HG02623 (cell line): ENCODE data around the gene AGAP2.
"Not testable (repeated sequence)": the region's sequence is repeated elsewhere in the genome, so short reads cannot be mapped to it uniquely, and the experiment has no call there.

Experiments used
- ATAC-seq: cut with Tn5 transposase; IDR thresholded peaks from one replicate; pipeline ENCODE4 v1.9.1; 2021; ENCODE audit warnings: moderate library complexity; ENCODE audit not compliant: unreplicated experiment

Gene AGAP2

DNA sequence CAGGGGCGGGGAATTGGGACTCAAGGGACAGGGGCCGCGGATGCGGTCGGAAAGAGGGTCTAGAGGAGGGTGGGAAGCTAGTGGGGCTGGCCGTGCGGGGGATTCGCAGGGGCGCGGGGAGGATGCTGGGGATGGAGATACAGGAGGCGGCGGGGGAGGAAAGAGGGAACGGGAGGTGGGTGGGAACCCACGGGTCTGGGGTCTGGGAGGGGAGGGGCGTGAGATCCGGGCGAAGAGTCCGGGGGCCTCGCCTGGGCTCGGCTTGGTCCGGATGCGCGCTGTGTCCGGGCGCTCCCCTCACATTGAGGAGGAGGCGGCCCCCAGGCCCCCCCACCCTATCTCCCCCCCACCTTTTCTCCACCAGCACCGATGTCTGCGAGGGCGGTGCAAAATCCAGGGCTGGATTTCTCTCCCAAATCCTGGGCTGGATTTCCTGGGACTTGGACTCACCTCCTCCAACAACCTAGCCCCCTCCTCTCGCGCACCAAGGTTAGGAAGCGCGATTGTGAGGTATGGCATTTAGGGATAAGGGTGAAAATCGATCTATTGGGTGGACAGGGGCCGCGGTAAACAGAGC is at the start of gene AGAP2:
Gene AGAP2, minus strand, starts transcription at position 82 of the 577 bp plus-strand sequence. CDS start 496 bp downstream, outside the sequence.
- no peak for ATAC-seq

DNA sequence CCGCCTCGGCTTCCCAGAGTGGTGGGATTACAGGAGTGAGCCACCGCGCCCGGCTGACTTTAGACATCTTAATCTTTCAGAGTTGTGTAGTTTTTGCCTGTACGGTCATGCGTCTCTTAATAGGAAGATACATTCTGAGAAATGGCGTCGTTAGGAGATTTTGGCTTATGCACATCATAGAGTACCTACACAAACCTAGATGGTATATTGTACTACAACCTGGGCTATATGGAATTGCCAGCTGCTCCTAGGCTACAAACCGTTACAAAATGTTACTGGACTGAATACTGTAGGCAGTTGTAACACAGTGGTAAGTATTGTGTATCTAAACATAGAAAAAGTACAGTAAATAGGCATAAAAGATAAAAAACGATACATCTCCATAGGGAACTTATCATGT is 45.3 kb upstream of the AGAP2 start:
- no peak for ATAC-seq

DNA sequence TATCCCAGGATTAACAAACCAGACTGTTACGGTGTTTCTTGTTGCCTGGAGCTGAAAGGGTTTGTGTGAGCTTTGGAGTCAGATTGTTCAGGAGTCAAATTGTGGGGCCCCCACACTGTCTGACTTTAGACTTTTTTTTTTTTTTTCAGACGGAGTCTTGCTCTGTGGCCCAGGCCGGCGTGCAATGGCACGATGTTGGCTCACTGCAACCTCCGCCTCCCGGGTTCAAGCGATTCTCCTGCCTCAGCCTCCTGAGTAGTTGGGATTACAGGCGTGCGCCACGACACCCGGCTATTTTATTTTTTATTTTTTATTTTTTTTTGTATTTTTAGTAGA is 44.9 kb upstream of the AGAP2 start:
- no peak for ATAC-seq

DNA sequence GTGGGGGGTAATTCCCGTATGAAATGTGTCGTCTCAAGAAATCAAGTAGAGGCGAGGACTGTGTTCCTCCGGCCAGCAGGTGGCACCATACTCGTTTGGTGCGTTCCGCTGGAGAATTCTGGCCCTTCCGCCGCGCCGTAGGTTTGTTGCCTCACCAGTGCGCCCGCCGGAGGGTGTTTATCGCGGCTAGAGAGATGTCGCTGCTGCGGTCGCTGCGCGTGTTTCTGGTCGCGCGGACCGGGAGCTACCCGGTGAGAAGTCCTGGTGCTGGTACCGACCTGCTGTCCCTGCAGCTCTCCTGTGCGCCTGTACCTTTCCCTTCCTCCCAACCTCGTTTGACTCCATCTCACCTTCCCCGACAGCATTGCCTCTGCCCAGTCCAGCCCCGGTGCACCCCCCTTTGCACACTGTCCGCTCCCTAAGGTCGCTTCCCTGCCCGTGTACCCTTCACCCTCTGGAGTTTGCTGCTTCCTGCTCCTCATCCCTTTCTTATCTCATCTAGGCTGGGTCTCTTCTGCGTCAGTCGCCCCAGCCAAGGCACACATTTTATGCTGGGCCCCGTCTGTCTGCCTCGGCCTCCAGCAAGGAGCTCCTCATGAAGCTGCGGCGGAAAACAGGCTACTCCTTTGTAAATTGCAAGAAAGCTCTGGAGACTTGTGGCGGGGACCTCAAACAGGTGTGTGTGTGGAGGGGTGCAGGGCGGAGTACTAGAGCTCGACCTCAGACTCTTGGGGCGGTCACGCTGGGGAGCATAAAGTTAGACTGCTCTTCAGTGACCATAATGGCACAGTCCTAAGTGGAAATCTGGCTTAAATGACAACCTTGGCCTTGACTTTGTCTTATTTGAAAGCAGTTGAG is 44.3 kb upstream of the AGAP2 start, which contains the start of gene TSFM:
Gene TSFM, plus strand, starts transcription at position 180 of the 858 bp plus-strand sequence. Its CDS starts 15 bp downstream, at position 195.
- ATAC-seq = peak; percentile 77

DNA sequence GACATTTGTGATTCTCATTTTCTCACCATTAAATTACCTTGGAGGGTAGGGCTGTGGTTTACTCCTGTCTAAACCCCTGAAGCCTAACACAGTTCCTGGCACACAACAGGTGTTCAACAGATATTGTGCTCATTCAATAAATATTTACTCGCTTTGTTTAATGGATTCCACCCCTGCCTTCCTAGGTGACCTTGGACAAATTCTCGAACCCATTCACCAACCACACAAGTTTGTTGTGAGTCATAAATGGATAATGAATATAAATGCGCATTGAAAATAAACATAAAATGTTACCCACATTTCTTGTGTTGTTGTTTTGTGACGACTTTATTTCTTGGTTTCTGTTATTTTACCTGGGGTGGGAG is 43.7 kb upstream of the AGAP2 start:
- no peak for ATAC-seq

DNA sequence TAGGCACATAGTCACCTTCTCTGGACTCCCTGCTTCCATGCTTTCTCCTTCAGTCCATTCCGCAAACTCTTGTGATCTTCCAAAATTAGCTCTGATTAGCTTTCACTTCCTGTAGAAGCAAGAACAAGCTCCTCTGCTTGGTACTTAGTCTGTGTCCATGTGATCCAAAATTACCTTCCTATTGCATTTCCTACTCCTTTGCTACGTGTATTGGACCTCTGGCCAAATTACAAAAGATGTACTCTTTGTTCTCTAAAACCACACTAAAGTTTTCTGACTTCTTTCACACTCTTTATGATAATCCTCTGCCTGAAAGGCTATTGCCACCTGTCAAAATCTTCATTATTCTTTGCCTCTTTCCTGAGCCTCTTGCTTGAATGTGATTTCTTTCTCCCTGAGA is 43.3 kb upstream of the AGAP2 start:
- ATAC-seq = no peak

DNA sequence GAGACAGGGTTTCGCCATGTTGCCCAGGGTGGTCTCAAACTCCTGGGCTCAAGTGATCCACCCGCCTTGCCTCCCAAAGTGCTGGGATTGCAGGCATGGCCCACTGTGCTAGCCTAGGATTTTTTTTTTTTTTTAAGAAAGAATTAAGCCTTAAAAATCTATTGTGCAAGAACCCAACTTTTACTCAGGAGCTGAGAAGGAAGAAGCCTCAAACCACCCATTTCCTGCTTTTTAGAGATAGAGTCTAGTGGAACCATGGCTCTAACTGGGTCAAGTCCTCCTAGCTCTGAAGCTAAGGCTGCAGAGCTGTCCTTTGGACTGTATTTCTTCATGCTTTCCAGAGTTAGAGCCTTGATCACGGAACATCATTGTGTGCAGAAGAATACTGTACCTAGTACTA is 42.7 kb upstream of the AGAP2 start:
- no peak for ATAC-seq

DNA sequence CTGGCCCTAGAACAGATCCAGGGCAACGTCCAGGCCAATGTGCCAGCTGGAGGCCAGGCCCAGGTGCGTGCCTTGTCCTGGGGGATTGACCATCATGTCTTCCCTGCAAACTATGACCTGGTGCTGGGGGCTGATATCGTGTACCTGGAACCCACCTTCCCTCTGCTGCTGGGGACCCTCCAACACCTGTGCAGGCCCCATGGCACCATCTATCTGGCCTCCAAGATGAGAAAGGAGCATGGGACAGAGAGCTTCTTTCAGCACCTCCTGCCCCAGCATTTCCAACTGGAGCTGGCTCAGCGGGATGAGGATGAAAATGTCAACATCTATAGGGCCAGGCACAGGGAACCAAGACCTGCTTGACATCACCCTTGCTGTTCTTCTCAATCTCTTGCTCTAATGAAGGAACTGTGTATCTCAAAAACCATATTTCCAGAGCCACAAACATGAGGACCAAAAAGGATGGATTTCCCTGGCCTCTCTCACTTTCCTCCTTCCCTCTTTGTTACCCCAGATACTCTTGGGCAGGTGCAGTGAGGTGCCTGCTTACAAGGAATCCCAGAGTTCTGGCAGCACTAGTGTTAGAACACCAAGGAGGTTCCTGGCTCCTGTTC is 41.8 kb upstream of the AGAP2 start:
- ATAC-seq = no peak

DNA sequence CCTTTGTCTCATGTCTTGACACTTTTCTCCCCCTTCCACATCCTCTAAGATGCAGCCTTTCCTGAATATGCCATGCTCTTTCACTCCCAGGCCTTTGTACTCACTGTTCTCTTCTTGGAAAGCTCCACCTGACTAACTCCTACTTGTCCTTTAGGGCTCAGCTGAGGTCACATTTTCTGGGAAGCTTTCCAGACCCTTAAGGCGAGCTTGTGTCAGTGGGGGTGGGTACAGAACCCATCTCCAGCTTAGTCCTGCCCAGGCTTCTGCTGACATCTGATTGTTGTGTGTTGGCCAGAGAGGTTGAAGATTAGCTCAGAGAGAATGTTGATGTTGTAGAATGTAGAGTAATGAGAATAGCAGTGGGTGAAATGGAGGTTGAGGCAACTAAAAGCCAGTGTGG is 41.2 kb upstream of the AGAP2 start:
- ATAC-seq = no peak

DNA sequence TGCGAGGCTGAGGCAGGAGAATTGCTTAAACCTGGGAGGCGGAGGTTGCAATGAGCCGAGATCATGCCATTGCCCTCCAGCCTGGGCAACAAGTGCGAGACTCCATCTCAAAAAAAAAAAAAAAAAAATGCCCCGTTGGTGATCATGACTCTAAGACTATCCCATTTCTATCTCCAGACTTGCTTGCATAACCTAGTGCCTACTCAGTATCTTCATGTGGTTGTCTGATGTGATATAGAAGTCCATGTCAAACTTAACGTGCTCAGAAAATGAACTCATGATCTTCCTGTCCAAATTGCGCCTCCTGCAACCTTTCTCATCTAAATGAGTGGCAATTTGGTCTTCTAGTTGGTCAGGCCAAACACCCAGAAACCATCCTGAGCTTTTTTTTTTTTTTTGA is 39.4 kb upstream of the AGAP2 start:
- ATAC-seq = no peak

DNA sequence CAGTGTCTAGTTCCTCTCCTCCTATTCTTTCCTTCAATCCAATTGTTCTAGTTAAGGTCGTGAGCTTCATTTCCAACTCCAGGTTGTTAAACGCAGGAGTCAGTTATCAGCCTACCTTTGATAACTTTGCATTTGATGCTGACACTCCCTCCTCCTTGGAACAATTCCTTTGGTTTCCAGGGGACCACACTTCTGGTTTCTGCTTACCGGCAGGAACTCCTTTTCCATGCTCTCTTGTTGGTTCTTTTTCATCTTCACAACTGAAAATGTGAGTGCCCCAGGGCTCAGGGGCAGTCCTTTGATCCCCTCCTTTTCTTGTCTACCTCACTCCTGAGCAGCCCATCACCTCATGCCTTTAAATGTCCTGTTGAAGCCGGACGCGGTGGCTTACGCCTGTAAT is 38.8 kb upstream of the AGAP2 start:
- ATAC-seq = no peak

DNA sequence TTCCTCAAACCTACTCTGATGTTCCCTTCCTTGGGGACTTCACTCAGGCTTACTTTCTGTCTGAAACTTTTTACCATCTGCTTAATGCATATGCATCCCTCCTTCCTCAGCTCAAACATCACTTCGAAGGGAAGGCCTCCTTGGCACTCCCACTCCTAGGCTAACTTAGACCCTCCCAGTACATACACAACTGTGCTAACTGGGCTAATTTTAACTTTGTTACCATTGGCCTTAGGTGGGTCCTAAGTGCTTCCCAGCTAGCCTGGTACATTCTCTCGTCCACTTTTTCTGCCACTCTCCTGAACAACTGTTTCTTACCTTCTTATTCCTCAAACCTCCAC is 37.7 kb upstream of the AGAP2 start:
- no peak for ATAC-seq

DNA sequence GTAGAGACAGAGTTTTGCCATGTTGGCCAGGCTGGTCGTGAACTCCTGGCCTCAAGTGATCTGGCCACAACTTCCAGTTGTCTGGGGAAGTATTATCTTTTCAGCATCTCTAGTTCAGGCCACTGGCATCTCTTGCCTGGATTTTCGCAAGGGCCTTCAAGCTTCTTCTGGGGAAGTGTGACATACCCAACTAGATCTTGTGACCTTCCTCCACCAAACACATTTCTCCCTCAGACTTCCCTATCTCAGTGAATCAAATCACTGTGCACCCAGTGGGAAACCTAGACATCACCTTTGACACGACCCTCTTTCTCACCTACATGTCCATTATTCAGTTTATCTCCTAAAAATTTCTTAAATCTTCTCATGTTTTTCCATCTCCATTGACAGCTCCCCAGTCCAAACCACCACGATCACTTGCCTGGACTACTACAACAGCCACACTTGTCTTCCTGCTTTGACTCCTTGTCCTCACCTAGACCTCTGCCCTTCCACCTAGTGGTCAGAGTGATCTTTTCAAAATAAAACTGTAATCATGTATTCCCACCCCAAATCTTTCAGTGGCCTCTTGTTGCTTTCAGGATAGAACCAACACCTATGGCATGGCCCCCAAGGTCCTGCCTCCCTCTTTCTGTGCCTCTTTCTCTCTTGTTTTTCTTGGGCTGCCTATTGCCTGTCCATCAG is 37.2 kb upstream of the AGAP2 start:
- ATAC-seq = no peak

DNA sequence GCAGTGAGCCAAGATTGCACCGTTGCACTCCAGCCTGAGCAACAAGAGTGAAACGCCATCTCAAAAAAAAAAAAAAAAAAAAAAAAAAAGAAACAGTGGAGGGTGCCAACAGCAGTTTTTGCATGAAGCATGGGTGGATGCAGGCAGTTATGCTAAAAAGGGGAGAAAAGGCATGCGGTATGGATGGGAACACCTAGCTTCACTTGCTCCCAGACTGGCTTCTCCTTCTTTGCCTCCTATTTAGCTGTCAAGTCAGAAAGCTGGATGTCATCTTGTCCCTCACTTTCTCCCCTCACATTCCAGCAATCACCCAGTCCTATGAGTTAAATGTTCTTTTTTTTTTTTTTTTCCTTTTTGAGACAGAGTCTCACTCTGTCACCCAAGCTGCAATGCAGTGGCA is 36.5 kb upstream of the AGAP2 start:
- ATAC-seq = no peak

DNA sequence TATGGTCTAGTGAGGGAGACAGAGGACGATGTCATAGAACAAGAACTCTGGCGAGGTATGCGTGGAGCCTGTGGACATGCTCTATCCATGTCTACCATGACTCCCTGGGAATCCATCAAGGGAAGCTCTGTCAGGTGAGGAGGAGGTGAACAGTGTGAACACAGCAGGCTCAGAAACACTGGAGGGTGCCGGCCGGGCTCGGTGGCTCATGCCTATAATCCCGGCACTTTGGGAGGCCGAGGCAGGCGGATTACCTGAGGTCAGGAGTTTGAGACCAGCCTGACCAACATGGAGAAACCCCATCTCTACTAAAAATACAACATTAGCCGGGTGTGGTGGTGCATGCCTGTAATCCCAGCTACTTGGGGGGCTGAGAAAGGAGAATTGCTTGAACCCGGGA is 36.1 kb upstream of the AGAP2 start:
- ATAC-seq = not testable (repeated sequence)

DNA sequence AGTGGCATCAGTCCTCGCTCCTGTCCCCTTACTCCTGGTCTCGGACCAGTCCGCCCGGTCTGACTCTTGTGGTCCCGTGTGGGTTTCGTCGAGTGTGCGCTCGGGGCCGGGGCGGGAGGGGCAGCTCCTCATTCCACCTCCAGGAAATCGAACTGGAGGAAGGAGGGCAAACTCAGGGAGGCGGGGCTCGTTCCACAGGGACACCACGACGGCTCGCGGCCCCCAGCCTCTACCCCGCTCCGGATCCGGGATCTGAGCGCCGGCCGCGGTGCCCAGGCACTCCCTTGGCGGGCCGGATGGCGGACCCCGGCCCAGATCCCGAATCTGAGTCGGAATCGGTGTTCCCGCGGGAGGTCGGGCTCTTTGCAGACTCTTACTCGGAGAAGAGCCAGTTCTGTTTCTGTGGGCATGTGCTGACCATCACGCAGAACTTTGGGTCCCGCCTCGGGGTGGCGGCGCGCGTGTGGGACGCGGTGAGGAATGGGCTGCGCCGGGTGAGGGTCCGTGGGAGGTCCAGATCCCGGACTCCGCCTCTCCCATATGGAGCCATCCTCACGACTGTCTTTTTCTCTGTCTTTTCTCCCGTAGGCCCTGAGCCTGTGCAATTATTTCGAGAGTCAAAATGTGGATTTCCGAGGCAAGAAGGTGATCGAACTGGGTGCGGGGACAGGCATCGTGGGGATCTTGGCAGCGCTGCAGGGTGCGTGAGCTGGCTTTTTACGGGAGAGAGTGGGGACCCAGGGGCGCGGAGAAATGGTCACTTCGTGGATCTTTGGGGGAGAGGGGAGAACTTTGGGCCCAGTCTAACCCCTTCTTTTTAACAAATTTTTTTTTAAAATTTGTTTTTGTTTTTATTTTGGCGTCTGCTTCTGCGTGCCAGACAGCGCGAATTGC is 34.1 kb upstream of the AGAP2 start, which contains the start of gene EEF1AKMT3:
Gene EEF1AKMT3, plus strand, starts transcription at position 186 of the 894 bp plus-strand sequence. Its CDS starts 111 bp downstream, at position 297.
- peak; percentile 26 for ATAC-seq

DNA sequence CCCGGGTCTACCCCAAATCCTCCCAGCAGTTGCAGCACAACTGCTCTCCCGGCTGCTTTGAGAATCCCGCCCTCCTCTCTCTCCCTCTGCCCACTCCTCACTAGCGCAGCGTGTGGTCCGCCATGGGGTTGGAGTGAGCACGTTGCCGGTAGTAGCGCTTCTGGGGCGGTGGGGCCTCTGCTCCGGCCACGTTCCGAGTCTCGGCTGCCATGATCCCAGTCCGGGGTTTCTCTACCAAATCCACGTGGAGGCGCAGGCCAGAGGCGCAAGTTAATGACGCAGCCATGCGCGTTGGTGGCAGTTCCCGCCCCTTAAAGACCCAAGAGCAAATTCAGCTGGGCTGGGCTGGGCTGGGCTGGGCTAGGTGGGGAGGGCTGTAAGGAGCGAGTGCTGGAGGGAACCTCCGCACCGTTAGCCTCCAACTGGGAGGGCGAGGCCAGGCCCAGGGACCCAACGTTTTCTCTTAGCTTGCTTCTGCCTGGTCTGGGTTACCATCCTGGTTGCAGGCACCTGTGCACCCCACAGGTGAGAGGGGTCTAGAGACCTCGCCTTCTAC is 33.4 kb upstream of the AGAP2 start, which contains the start of gene METTL1:
Gene METTL1, minus strand, starts transcription at position 233 of the 556 bp plus-strand sequence. Its CDS starts 22 bp downstream, at position 211.
- peak; percentile 71 for ATAC-seq

DNA sequence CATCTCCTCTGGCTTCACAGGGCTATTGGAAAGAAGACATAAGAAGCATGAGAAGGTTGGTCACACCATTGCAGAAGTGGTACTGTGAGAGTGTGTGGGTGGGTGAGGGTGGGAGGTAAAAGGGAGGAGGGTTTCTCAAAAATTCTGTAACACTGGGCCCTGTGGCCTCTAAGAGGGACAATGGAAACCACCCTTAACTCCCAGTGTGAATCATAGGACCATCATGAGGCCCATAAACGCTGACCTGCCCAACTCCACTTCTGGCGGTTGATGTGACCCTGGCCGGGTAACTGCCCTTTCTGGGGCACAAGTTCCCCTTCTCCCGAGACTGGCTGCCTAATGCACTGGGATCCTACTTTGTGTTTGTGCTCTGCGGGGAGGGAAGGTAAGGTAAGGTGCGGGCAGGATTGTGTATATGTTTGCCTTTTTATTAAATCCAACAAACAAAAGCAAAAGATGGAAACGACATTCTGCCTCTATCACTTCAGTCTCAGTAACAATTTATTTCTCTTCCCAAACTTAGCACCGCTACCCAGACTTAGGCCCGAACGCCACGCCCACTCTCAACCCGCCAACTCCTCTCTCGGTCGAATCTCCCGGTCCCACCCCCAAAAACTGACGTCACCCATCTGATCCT is 32.8 kb upstream of the AGAP2 start:
- ATAC-seq = peak; percentile 62

DNA sequence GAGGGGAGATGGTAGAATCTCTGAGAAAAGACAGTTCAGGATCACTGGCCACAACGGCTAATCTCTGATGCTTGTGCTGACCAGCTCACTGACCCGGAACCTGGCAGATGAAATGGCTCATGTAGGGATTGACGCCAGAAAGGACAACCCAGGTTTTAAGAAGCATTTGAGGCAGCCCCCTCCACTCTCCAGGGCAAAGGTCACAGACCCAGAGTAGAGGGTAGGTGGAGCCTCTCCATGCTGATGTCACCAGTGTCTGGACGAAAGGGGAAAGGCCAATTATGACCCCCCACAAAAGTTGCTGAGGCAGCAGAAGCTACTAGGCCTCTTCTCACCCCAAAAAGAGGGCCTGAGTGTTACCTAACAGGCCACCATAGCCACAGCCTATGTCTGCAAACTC is 32.2 kb upstream of the AGAP2 start:
- ATAC-seq = no peak

DNA sequence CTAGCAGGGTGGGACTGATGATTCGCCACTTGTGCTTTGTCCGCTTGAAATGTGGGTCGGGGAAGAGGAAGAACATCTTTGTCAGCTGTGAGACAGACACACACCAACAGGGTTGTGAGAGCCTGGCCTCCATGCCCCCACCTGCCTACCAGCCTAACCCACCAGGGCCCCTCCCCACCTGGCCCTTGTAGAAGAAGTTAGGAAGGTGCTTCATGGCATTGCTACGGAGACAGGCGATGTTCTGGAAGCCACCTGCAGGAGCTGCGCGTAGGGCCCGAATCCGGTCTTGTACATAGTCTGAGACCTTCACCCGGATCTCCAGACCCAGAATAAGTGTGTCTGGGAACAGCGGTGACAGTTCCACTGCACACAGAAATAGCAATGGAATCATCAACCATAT is 31.1 kb upstream of the AGAP2 start:
- no peak for ATAC-seq
